ENCODE results near the gene TWF2.

TWF2 gene

GRCh38 chr3:52256622-52257021 lies 17.7 kb upstream of the TWF2 start:
- no peak for DNase-seq

- DNase-seq = no peak
Measured at GRCh38 chr3:52256159-52256558, 17.2 kb upstream of the TWF2 start.

GRCh38 chr3:52254608-52255007 lies 15.7 kb upstream of the TWF2 start:
- no peak for DNase-seq

- peak; percentile 78 for DNase-seq
Measured at GRCh38 chr3:52253314-52254304, 14.7 kb upstream of the TWF2 start.

GRCh38 chr3:52250122-52250521 lies 11.2 kb upstream of the TWF2 start:
- no peak for DNase-seq

GRCh38 chr3:52249683-52250082 lies 10.7 kb upstream of the TWF2 start:
- DNase-seq = no peak

GRCh38 chr3:52248816-52249547 lies 10.0 kb upstream of the TWF2 start:
- DNase-seq = no peak

- no peak for DNase-seq
Measured at GRCh38 chr3:52248165-52248541, 9.2 kb upstream of the TWF2 start.

GRCh38 chr3:52247409-52248164 lies 8.6 kb upstream of the TWF2 start:
- DNase-seq = no peak

GRCh38 chr3:52246728-52247408 lies 7.9 kb upstream of the TWF2 start:
- no peak for DNase-seq

- DNase-seq = no peak
Measured at GRCh38 chr3:52246264-52246620, 7.3 kb upstream of the TWF2 start.

GRCh38 chr3:52245322-52246263 lies 6.6 kb upstream of the TWF2 start, which contains the start of gene PPM1M:
Gene PPM1M, plus strand, starts transcription at chr3:52245759. Its CDS starts 66 bp downstream, at chr3:52245825.
- peak; percentile 33 for DNase-seq

GRCh38 chr3:52243791-52244628 lies 5.1 kb upstream of the TWF2 start:
- peak; percentile 29 for DNase-seq

- DNase-seq = no peak
Measured at GRCh38 chr3:52242039-52242438, 3.1 kb upstream of the TWF2 start.

GRCh38 chr3:52240886-52241370 lies 2.0 kb upstream of the TWF2 start:
- no peak for DNase-seq

- peak; percentile 54 for DNase-seq
Measured at GRCh38 chr3:52240059-52240885, 1.3 kb upstream of the TWF2 start.

- no peak for DNase-seq
Measured at GRCh38 chr3:52238193-52238760, 681 bp downstream of the TWF2 start.

GRCh38 chr3:52237657-52238172 lies 1.2 kb downstream of the TWF2 start:
- no peak for DNase-seq

Data from activated T-cell treated with anti-CD3 and anti-CD28 coated beads for 4 hours (primary cell).